ENCODE measurements around the gene FHOD3.

Gene FHOD3

DNA sequence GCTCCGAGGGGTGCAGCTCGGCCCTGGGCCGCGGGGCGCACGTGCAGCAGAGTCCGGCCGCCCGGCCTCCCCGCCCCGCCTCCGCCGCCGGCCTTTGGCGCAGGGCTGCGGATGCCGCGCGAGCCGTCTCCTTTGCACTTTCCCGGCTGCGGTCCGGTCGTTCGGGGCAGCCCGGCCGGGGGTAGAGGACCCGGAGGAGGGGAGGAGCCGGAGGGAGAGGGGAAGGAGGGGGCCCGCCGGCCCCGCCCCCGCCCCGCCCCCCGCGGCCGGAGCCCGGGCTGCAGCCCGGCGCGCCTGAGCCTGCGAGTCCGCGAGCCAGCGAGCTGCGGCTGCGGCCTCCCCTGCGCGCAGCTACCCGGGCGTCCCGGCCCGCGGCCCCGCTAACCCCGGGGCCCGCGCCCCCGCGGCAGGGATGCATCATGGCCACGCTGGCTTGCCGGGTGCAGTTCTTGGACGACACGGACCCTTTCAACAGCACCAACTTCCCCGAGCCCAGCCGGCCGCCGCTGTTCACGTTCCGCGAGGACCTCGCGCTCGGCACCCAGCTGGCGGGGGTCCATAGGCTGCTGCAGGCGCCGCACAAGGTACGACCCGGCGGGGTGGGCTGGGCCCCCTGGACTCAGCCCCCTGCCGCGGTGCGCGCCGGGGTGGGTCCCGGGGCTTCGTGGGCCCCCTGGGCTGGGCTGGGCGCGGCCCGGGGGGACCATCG is at the start of gene FHOD3:
FHOD3 (plus strand) TSS at position 297 of the 709 bp plus-strand sequence; CDS start at position 420, 123 bp downstream.
- peak; percentile 53 for DNase-seq

DNA sequence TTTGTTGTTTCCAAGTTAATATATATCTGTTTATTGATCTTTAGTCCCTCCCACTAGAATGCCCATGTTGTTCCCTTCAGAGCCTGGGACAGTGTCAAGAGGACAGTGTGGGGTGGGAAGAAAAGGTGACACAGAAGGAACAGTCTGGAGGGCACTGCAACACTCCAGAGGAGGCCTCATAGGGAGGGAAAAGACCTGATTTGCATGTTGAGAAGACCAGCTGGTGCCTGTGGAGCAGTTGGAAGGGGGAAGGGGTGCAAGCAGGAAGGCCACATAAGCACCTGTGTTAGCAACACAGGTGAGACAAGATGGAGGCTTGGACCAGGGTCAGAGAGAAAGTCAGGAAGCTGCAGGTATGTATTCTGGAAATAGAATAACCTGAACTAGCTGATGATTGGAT is 48.1 kb upstream of the FHOD3 start:
- no peak for DNase-seq

- DNase-seq, result peak; percentile 5
Observed at GRCh38 chr18:36250827-36251226, 46.7 kb upstream of the FHOD3 start.

DNA sequence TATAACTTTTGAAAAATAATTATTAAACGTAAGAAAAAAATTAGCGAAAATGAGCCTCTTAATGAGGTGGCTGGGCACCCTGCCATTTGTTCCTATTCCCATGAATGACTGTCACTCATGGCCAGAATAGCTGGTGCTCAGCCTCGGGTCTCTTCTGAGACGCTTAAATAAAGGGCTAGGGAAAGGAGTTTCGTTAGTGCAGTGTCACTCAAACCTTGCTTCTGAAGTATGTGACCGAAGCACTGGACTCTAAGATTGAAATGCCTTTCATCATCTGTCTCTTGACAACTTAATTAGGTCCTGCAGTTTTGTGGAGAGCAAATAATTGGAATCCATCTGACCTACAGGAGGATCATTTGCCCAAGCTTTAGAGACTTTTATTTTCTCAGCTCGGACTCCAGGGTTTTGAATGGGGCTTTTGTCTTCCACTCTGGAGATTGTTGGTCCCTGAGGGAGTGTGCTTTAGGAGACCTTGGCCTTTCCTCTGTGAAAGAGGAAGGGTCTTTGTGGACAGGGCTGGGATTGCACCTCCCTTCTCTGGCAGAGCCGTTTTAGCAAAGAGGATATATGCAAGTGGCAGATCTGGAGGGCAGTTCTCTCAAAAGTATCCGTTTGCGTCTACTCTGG is 42.3 kb upstream of the FHOD3 start:
- no peak for DNase-seq

DNA sequence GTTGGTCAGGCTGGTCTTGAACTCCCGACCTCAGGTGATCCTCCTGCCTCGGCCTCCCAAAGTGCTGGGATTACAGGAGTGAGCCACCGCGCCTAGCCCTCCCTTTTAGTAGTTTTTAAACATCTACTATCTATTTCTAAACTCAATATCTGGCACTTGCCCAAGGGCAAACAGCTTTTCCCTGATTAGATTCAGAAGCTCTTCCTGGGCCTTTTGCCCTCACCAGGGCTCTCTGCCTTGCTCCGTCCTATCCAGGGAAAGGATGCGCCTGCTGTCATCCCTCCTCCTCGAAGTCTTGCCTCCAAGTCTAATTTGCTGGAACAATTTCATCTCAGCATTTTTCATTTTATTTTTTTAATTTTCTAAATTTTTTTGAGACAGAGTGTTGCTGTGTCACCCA is 41.4 kb upstream of the FHOD3 start:
- DNase-seq, result no peak

GRCh38 chr18:36262971-36263370 is 34.5 kb upstream of the FHOD3 start:
- no peak for DNase-seq

GRCh38 chr18:36264283-36264682 is 33.2 kb upstream of the FHOD3 start:
- DNase-seq, result no peak

- DNase-seq, result no peak
Observed at GRCh38 chr18:36265015-36265414, 32.5 kb upstream of the FHOD3 start.

DNA sequence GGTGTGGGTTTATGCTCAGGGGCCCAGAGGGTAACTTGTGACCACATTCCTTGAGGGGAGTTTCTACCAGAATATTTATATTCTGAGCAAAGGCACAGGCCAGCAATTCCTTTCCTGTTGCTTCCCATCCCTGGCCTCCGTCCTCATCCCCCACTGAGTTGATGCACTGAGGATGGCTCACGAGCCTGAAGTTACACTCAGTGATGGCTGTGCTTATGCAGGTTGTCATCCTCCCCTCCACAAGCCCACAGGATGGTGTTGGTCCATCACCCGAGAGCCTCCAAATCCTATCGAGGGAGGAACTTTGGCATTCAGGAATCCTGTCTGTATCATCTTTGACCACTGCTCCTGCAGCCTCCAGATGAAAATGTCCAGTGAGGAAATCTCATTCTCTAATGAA is 28.4 kb upstream of the FHOD3 start:
- no peak for DNase-seq

DNA sequence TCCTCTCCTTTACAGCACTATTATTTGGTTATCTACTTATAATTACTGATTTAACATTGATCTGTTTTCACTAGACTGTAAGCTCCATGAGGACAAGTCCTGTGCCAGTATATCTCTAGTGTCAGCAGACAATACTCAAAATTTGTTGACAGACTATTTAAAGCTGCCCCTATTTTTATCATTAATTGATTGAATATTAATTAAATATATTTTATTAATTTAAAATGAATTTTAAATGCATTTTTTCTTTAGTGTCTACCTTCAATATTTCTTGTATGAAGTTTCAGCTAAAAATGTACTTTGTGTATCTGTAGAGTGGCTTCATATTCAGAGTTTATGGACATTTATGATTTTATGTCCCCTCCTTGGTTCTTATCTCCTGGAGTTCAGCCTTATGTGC is 26.4 kb upstream of the FHOD3 start:
- no peak for DNase-seq

- no peak for DNase-seq
Observed at GRCh38 chr18:36273347-36273746, 24.2 kb upstream of the FHOD3 start.

- no peak for DNase-seq
Observed at GRCh38 chr18:36274083-36274715, 23.3 kb upstream of the FHOD3 start.

GRCh38 chr18:36275561-36275960 is 22.0 kb upstream of the FHOD3 start:
- DNase-seq, result no peak

DNA sequence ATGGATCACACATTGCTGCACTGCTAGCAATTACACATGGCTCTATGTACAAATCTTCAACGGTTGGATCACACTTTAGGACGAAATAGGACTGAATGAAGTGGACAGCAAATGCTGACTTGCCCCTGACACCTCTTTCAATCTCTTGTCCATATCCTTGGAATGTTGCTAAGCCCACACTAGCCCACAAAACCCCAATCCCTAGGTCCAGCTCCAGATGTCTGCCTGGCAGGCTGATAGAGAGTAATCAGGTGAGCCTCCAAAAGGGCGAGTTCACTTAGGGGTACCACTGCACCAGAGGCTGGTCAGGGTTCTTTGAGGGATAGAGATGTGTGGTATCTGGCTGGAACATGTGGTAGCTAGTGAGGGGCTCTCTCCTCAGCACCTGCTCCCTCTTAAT is 18.5 kb upstream of the FHOD3 start:
- DNase-seq, result no peak

DNA sequence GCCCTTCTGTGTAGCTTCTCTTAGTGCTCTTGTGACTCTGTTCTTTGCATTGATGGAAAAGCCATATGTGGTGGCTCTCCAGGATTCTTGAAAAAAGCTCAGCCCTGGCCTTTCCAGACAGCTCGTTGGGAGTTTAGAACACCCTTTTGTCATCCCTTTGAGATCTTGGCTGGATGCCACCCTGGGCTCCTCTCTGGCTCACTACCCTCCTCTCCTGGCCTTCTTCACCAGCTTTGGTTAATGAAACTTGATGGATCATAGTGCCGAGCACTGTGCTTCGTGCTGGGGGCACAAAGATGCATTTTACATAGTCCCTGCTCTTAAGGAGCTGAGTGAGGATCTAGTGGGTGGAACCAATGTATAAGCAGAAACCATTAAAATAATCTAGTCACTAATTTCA is 15.6 kb upstream of the FHOD3 start:
- peak; percentile 36 for DNase-seq

GRCh38 chr18:36283448-36283847 is 14.1 kb upstream of the FHOD3 start:
- no peak for DNase-seq

DNA sequence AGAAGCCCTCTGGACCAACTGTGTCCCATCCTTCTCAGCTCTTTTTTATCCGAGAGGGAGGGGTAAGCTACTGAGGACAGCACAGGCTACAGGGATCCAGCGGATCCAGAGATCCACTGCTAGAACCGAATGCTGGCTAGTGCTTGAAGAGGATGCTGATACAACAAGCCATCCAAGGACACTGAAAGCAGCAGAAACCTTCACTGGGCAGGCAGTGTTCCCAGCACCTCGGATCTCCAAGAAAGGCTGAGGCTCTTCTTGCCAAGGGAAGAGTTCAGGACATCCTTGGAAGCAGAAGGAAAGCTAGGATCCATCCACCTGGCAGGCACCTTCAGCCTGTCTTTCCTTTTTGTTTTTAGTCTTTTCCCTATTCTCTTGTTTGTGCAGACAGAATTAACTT is 13.2 kb upstream of the FHOD3 start:
- DNase-seq, result no peak

DNA sequence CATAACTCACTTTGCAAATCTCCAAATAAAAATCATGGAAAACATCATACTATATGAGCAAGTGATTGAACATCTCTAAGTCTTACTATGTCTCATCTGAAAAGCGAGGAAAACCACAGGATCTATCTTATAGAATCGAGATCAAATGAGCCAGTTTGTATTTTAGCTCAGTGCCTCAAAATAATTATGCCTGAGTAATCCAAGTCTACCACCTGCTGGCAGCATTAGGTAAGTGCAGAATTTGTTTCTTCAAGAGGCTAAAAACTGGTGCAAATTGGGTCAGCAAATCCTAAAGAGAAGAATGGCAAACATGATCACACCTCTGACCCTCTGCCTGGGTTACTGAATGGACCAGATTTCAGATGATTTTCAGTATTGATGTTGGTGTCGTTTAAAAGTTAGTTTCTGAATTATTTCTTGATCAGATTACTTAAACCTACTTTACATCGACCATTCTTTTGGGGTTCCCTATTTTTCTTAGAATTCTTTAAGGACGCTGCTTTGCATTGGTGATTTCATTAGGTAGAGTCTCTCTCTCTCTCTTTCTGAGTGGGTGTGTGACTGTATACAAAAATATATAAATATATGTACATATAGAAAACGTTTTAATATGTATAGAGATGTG is 12.7 kb upstream of the FHOD3 start:
- peak; percentile 66 for DNase-seq

DNA sequence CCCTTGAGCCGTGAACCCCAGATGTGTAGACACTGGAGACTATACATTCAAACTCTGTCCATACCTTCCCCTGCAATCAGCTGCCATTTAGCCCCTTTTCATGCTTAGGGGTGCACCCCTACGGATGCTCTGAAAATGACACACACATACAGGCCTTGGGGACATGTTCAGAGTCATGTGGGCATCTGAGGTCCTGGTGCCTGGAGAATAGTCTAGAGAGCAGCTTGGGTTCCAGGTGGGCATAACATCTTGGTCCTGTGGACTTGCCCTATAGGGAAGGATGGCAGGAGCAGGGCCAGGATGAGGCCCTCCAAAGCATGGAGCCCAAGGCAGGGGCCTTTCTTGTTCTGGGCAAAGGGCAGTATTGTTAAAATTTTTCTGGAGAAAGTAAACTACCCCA is 9.9 kb upstream of the FHOD3 start:
- DNase-seq, result no peak

GRCh38 chr18:36288689-36289088 is 8.8 kb upstream of the FHOD3 start:
- no peak for DNase-seq

GRCh38 chr18:36294031-36294430 is 3.5 kb upstream of the FHOD3 start:
- DNase-seq, result no peak

- DNase-seq, result no peak
Observed at GRCh38 chr18:36295214-36295613, 2.3 kb upstream of the FHOD3 start.

GRCh38 chr18:36295880-36296301 is 1.6 kb upstream of the FHOD3 start:
- no peak for DNase-seq

Data from NCI-H2171 (cell line).